Activated T-cell treated with anti-CD3 and anti-CD28 coated beads, Interleukin-2, amount 50 U/mL, for 72 hours (primary cell): ENCODE data around the gene PAIP2B. TPM values are rescaled to one million over a fixed set of nuclear protein-coding genes. Genes with fewer than 3 reads are reported as not detected.
"Not testable (repeated sequence)": the region's sequence is repeated elsewhere in the genome, so short reads cannot be mapped to it uniquely, and the experiment has no call there.

ENCODE experiments used
- ATAC-seq, 2 donors: fragments of 150-1000 bp; cut with Tn5 transposase; replicated peaks in 1 of 2; 2 replicates each; pipeline ENCODE4 v1.10.0; 2021; ENCODE audit warnings: moderate library complexity in 2 of 2, mild to moderate bottlenecking in 1 of 2
- DNase-seq, 2 donors: peaks; one replicate each; pipeline ENCODE4 v3.0.0; 2021 to 2022; ENCODE audit warnings: mixed read lengths in 1 of 2
- H3K27ac Mint-ChIP-seq: one replicate; pipeline ENCODE4 v1.8.0; 2022; ENCODE audit warnings: mild to moderate bottlenecking, moderate library complexity, mixed read lengths
- H3K27me3 Mint-ChIP-seq: one replicate; pipeline ENCODE4 v1.8.0; 2022; ENCODE audit warnings: low read depth, mixed read lengths
- H3K36me3 Mint-ChIP-seq, 2 donors: one replicate each; pipeline ENCODE4 v1.8.0; 2022; ENCODE audit warnings: mixed read lengths in 2 of 2, mild to moderate bottlenecking in 1 of 2; ENCODE audit not compliant: insufficient read depth in 2 of 2
- H3K4me1 Mint-ChIP-seq: one replicate; pipeline ENCODE4 v1.8.0; 2022; ENCODE audit warnings: low read depth, mixed read lengths
- H3K4me3 Mint-ChIP-seq, 2 donors: one replicate each; pipeline ENCODE4 v1.8.0; 2022; ENCODE audit warnings: mild to moderate bottlenecking in 2 of 2, mixed read lengths in 2 of 2, moderate library complexity in 2 of 2
- H3K9me3 Mint-ChIP-seq, 2 donors: one replicate each; pipeline ENCODE4 v1.8.0; 2022; ENCODE audit warnings: mixed read lengths in 2 of 2
- total RNA-seq, 2 donors: library from RNA; stranded (reverse); gene quantifications; one replicate each; pipeline ENCODE4 v1.2.3, GENCODE V29; 2022

The PAIP2B gene
- total RNA-seq, 2 donors from 2014 or later: 3.1 to 5.3 TPM

DNA sequence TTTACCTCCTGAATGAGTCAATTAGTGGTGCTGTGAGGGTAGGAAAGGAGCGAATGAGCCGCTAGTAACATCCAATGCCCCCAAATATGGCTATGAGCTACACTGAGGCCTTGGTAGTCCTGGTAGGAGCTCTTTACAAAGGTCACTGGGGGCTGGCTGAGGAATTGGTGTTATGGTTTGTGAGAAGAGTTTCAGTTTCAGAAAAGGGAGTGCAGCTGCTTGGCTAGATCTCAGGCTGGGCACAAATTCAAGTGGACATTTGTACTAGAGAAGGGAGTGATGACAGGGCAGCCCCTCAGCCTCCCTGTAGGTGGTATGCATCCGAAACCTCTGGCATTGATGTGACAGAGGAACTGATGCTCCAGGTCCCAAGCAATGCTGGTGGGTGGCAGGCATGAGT is 13.9 kb upstream of the PAIP2B start:
- Mint-ChIP-seq H3K27ac (no peak overlapping the region), H3K4me3 (no peak overlapping the region), H3K9me3 (no peaks in the 10 kb centered on the region), H3K36me3 (no peaks in the 10 kb centered on the region), H3K27me3 (peaks cover 16% of the 10 kb centered on the region), H3K4me1 (no peaks in the 10 kb centered on the region)
- ATAC-seq (no peak), DNase-seq (no peak)

- peaks cover 26% of the 10 kb centered on the region for H3K27me3 Mint-ChIP-seq
- no peaks in the 10 kb centered on the region for H3K4me1 Mint-ChIP-seq
- H3K4me3 Mint-ChIP-seq: no peak overlapping the region
- ATAC-seq: no peak
- no peak for DNase-seq
- H3K9me3 Mint-ChIP-seq: no peaks in the 10 kb centered on the region
- H3K27ac Mint-ChIP-seq: no peak overlapping the region
- H3K36me3 Mint-ChIP-seq: peaks cover 0 to 3% of the 10 kb centered on the region in 2 donors
Observed at GRCh38 chr2:71238089-71238488, 11.2 kb upstream of the PAIP2B start.

GRCh38 chr2:71235930-71236587 is 9.2 kb upstream of the PAIP2B start:
- H3K4me3 Mint-ChIP-seq: no peak overlapping the region
- no peaks in the 10 kb centered on the region for H3K4me1 Mint-ChIP-seq
- ATAC-seq: no peak
- H3K27ac Mint-ChIP-seq: no peak overlapping the region
- no peak for DNase-seq
- H3K9me3 Mint-ChIP-seq: no peaks in the 10 kb centered on the region
- H3K27me3 Mint-ChIP-seq: peaks cover 23% of the 10 kb centered on the region
- peaks cover 0 to 3% of the 10 kb centered on the region in 2 donors for H3K36me3 Mint-ChIP-seq

- H3K4me1 Mint-ChIP-seq, H3K9me3 Mint-ChIP-seq, H3K36me3 Mint-ChIP-seq, H3K4me3 Mint-ChIP-seq, DNase-seq, H3K27ac Mint-ChIP-seq, ATAC-seq: not testable (repeated sequence)
- peaks cover 19% of the 10 kb centered on the region for H3K27me3 Mint-ChIP-seq
Observed at GRCh38 chr2:71233072-71233471, 6.2 kb upstream of the PAIP2B start.

GRCh38 chr2:71226096-71226964 is 573 bp downstream of the PAIP2B start:
- peaks cover 0 to 3% of the 10 kb centered on the region in 2 donors for H3K36me3 Mint-ChIP-seq
- peak; percentile 30 to 32 for ATAC-seq
- peak; percentile 38 to 48 for DNase-seq
- H3K27me3 Mint-ChIP-seq: peaks cover 5% of the 10 kb centered on the region
- peak overlapping the region; percentile 86 to 94 for H3K4me3 Mint-ChIP-seq
- H3K9me3 Mint-ChIP-seq: no peaks in the 10 kb centered on the region
- peaks cover 12% of the 10 kb centered on the region for H3K4me1 Mint-ChIP-seq
- peak overlapping the region; percentile 56 for H3K27ac Mint-ChIP-seq

DNA sequence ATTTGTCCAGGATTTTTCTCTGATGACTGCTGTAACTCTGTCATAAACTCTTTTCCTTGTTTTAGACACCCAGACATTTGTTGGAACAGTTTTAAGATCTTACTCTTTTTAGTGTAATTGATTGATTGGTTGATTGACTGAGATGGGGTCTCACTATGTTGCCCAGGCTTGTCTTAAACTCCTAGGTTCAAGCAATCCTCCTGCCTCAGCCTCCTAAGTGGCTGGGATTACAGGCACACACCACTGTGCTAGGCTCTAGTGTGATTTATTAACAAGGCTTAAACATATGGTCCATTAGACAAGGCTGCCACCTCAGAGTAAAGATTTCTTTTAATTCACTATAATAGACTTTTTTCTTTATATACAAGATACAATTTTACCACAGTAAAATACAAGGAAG is 2.0 kb downstream of the PAIP2B start:
- Mint-ChIP-seq H3K4me1 (peaks cover 12% of the 10 kb centered on the region), H3K36me3 (peaks cover 0 to 3% of the 10 kb centered on the region in 2 donors), H3K9me3 (no peaks in the 10 kb centered on the region), H3K27me3 (no peaks in the 10 kb centered on the region), H3K4me3 (no peak overlapping the region), H3K27ac (no peak overlapping the region)
- no peak for DNase-seq
- ATAC-seq: no peak

DNA sequence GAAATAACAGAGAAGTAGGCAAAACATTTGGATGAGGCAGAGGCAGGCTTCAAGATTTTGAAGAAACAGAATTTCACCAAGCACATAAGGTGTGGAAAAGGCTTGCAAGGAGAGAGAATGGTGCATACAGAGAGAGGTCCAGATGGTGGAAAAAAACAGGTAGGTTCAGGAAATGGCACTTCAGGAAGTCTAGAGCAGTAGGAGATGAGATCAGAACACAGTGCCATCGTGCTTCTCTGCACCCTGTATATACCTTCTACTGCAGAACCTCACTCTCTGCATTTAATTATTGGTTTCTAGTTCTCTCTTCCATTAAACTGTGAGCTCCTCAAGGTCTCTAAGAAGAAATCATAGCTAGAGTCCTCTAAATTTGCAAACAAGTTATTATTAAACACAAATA is 2.4 kb downstream of the PAIP2B start:
- Mint-ChIP-seq H3K4me1 (peaks cover 12% of the 10 kb centered on the region), H3K27me3 (no peaks in the 10 kb centered on the region), H3K4me3 (no peak overlapping the region), H3K27ac (no peak overlapping the region), H3K36me3 (peaks cover 0 to 3% of the 10 kb centered on the region in 2 donors), H3K9me3 (no peaks in the 10 kb centered on the region)
- DNase-seq (no peak), ATAC-seq (no peak)

DNA sequence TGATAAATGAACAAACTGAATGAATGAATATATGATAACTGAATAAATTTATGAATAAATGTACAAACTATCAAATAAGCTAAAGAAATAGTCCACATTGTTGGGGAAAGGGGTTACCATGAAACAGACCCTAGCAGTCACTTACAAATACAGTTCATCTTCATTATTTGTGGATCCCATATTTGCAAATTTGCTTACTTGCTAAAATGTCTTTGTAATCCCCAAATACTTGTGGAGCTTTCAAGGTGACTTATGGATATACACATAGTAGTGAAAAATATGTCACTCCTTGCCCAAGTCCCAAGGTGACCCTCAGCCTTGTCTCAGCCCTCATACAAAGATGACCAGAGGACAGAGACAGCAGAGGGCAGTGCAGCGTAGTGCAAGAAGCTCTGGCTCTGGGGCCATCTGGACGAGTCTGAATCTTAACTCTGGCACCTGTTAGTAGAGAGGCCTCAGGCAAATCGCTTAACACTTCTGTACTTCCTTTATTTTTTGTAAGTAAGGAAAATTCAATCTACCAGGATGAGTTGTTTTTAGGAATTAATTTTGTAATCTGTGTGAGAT is 3.1 kb downstream of the PAIP2B start:
- Mint-ChIP-seq H3K36me3 (peaks cover 0 to 3% of the 10 kb centered on the region in 2 donors), H3K4me1 (peaks cover 12% of the 10 kb centered on the region), H3K9me3 (no peaks in the 10 kb centered on the region), H3K27me3 (no peaks in the 10 kb centered on the region), H3K4me3 (no peak overlapping the region), H3K27ac (no peak overlapping the region)
- no peak for ATAC-seq
- peak; percentile 6 to 14 for DNase-seq

- ATAC-seq (no peak), DNase-seq (no peak)
- Mint-ChIP-seq H3K27me3 (no peaks in the 10 kb centered on the region), H3K4me3 (no peak overlapping the region), H3K4me1 (peaks cover 12% of the 10 kb centered on the region), H3K27ac (no peak overlapping the region), H3K9me3 (no peaks in the 10 kb centered on the region), H3K36me3 (no peaks in the 10 kb centered on the region)
Observed at GRCh38 chr2:71220743-71221142, 6.2 kb downstream of the PAIP2B start.

- DNase-seq (no peak), ATAC-seq (no peak)
- no peak overlapping the region for H3K4me3 Mint-ChIP-seq
- no peaks in the 10 kb centered on the region for H3K36me3 Mint-ChIP-seq
- H3K4me1 Mint-ChIP-seq: no peaks in the 10 kb centered on the region
- H3K9me3 Mint-ChIP-seq: no peaks in the 10 kb centered on the region
- H3K27ac Mint-ChIP-seq: no peak overlapping the region
- H3K27me3 Mint-ChIP-seq: no peaks in the 10 kb centered on the region
Observed at GRCh38 chr2:71216501-71216900, 10.4 kb downstream of the PAIP2B start.

DNA sequence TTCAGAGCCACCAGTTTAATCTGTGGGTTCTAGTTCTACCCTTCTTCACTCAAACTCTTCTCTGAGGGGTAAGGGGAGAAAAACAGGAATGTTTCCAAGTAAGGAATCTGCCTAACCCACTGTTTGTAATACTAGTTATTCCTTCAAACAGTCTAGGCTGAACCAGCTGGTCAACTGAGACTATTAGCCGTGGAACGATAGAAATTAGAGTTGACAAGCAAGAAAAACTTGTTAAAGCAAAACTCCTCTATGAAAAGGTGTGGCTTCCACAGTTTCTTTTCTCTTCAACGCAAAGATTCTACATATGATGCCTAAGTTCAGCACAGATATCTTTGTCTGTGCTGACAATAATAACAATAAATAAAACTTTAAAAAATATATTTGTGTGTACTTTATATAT is 11.5 kb downstream of the PAIP2B start:
- no peak overlapping the region for H3K4me3 Mint-ChIP-seq
- H3K36me3 Mint-ChIP-seq: no peaks in the 10 kb centered on the region
- H3K9me3 Mint-ChIP-seq: no peaks in the 10 kb centered on the region
- no peaks in the 10 kb centered on the region for H3K27me3 Mint-ChIP-seq
- ATAC-seq (no peak), DNase-seq (no peak)
- H3K4me1 Mint-ChIP-seq: no peaks in the 10 kb centered on the region
- no peak overlapping the region for H3K27ac Mint-ChIP-seq

GRCh38 chr2:71212336-71212735 is 14.6 kb downstream of the PAIP2B start:
- peaks cover 0 to 1% of the 10 kb centered on the region in 2 donors for H3K36me3 Mint-ChIP-seq
- no peaks in the 10 kb centered on the region for H3K4me1 Mint-ChIP-seq
- H3K27ac Mint-ChIP-seq: no peak overlapping the region
- no peak overlapping the region for H3K4me3 Mint-ChIP-seq
- DNase-seq: no peak
- H3K9me3 Mint-ChIP-seq: no peaks in the 10 kb centered on the region
- ATAC-seq: no peak
- H3K27me3 Mint-ChIP-seq: no peaks in the 10 kb centered on the region

DNA sequence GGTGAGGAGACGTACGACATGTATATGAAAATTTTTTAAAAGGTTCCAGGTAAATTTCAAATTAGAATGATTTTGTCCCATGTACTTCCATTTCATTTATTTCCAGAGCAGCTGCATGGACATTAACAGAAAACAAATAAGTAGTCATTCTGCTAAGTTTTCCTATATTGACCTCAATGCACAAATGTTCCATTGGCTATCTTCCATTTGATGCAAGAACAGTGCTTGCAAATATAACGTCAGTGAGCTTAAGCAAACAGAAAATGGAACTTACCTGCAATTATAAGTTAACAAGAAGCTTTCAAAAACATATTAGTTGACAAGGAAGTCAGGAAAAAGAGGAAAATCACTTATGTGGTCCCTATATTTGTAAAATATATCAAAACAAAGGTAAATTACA is 16.6 kb downstream of the PAIP2B start:
- Mint-ChIP-seq H3K27me3 (no peaks in the 10 kb centered on the region), H3K4me3 (no peak overlapping the region), H3K9me3 (no peaks in the 10 kb centered on the region), H3K36me3 (peaks cover 0 to 1% of the 10 kb centered on the region in 2 donors), H3K4me1 (no peaks in the 10 kb centered on the region), H3K27ac (no peak overlapping the region)
- ATAC-seq: no peak
- no peak for DNase-seq
